Kidney (tissue), 14 donors: Measurements from ENCODE around the gene FYB2. TPM values are rescaled to one million over a fixed set of nuclear protein-coding genes. Genes with fewer than 3 reads are reported as not detected.

Experiments used
- DNase-seq, 5 donors: peaks; one replicate each; pipeline ENCODE4 v3.0.0-alpha.2; 2013 to 2020
- FAIRE-seq: peaks from 2 replicates; lab custom pipeline; 2012; peaks lifted over from hg19 to GRCh38; lab: Jason Lieb, UNC
- H3K27ac ChIP-seq, 2 donors: one replicate each; pipeline ENCODE4 v1.7.0; 2013; ENCODE audit warnings: low read depth in 2 of 2, low read length in 2 of 2, inconsistent platforms in 1 of 2
- H3K27me3 ChIP-seq: one replicate; pipeline ENCODE4 v1.7.1; 2013; ENCODE audit warnings: low read length, inconsistent platforms; ENCODE audit not compliant: control insufficient read depth, insufficient read depth
- H3K36me3 ChIP-seq, 3 donors: one replicate each; pipeline versions ENCODE4 v1.7.0 to v1.7.1; 2013; ENCODE audit warnings: low read length in 3 of 3, control low read depth in 1 of 3, inconsistent platforms in 1 of 3; ENCODE audit not compliant: insufficient read depth in 3 of 3, control insufficient read depth in 2 of 3
- H3K4me1 ChIP-seq, 3 donors: one replicate each; pipeline versions ENCODE4 v1.7.0 to v1.7.1; 2013; ENCODE audit warnings: low read length in 3 of 3, inconsistent platforms in 1 of 3, low read depth in 1 of 3; ENCODE audit not compliant: control insufficient read depth in 2 of 3, insufficient read depth in 2 of 3
- H3K4me3 ChIP-seq, 3 donors: one replicate each; pipeline versions ENCODE4 v1.7.0 to v1.8.1; 2013; ENCODE audit warnings: low read length in 3 of 3, control low read depth in 1 of 3, inconsistent platforms in 1 of 3
- H3K9ac ChIP-seq, 3 donors: one replicate each; pipeline versions ENCODE4 v1.7.0 to v1.7.1; 2013; ENCODE audit warnings: low read length in 3 of 3, control low read depth in 1 of 3, inconsistent platforms in 1 of 3
- H3K9me3 ChIP-seq, 3 donors: one replicate each; pipeline versions ENCODE4 v1.7.0 to v1.7.1; 2013; ENCODE audit warnings: low read length in 3 of 3, control low read depth in 1 of 3, inconsistent platforms in 1 of 3; ENCODE audit not compliant: control insufficient read depth in 2 of 3, insufficient read depth in 1 of 3
- intact Hi-C: fragments of 100-400 bp; cut with DNase I; formaldehyde crosslinking; loops from one replicate; pipeline ENCODE4 v1.11.1; 2022
- polyA plus RNA-seq: library from polyadenylated mRNA; stranded (reverse); fragments of 350-450 nt; fragmentation: Illumina TruSeq; extraction: RNeasy Lipid Tissue Mini Kit (QIAGEN cat#74804); gene quantifications from one replicate; pipeline ENCODE4 v1.2.3, GENCODE V29; 2014; ENCODE audit warnings: low read depth, low replicate concordance; ENCODE audit not compliant: insufficient read depth
- total RNA-seq: library from RNA; stranded (reverse); fragmentation: NEBNext Ultra II Directional; extraction: Animal tissue kit (Norgen Biotek cat#: 25700); gene quantifications from one replicate; pipeline ENCODE4 v1.2.1, GENCODE V29; 2021
- TF ChIP-seq, protein P1 (sequence below): IDR thresholded peaks from 3 replicates; pipeline ENCODE4 v1.5.1; 2012; ENCODE audit warnings: mild to moderate bottlenecking, moderate library complexity, borderline replicate concordance; ENCODE audit not compliant: insufficient read depth; ENCODE audit errors: extremely low read depth
- donor health status: control.
- donor health status: control.
- donor health status: control.
- donor health status: control.
- donor health status: control.
- donor health status: DM: yes; HTN: yes; CAD: no.
- donor health status: Normal renal cell carcinoma (clear cell type).

The FYB2 gene
- total and polyA plus RNA-seq, 2 donors from 2014 or later = 5.5 to 7.9 TPM

DNA sequence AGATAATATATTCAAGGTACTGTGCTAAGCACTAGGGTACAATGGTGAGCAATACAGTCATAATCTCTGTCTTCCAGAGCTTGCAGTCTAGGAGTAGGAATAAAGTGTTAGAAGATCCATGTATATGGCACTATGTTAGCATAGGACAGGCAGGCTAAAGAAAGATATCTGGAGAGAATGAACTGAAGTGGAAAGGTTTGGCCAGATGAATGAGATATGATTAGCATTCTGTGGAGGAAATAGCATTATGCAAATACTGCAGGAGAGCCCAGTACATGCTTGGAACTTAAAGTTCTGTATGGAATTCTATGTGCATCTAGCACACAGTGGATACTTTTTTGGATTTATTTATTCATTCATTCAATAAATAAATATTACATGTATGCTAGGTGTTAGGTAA, 40.1 kb upstream of the FYB2 start:
- TF ChIP-seq, protein P1, sequence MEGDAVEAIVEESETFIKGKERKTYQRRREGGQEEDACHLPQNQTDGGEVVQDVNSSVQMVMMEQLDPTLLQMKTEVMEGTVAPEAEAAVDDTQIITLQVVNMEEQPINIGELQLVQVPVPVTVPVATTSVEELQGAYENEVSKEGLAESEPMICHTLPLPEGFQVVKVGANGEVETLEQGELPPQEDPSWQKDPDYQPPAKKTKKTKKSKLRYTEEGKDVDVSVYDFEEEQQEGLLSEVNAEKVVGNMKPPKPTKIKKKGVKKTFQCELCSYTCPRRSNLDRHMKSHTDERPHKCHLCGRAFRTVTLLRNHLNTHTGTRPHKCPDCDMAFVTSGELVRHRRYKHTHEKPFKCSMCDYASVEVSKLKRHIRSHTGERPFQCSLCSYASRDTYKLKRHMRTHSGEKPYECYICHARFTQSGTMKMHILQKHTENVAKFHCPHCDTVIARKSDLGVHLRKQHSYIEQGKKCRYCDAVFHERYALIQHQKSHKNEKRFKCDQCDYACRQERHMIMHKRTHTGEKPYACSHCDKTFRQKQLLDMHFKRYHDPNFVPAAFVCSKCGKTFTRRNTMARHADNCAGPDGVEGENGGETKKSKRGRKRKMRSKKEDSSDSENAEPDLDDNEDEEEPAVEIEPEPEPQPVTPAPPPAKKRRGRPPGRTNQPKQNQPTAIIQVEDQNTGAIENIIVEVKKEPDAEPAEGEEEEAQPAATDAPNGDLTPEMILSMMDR = no peak
- no peaks in the 10 kb centered on the region for H3K4me1 ChIP-seq
- no peak for FAIRE-seq

GRCh38 chr1:56856186-56856585, 37.0 kb upstream of the FYB2 start:
- DNase-seq (no peak), FAIRE-seq (no peak)
- Histone ChIP-seq H3K36me3 (no peaks in the 10 kb centered on the region), H3K4me1 (no peaks in the 10 kb centered on the region), H3K27ac (no peak overlapping the region), H3K27me3 (no peaks in the 10 kb centered on the region), H3K9ac (no peak overlapping the region), H3K4me3 (no peak overlapping the region), H3K9me3 (no peaks in the 10 kb centered on the region)
- TF ChIP-seq, protein P1 = no peak
- intact Hi-C loops = no loop called here

More for the DNA sequence above, 40.1 kb upstream of the FYB2 start:
- Histone ChIP-seq H3K27ac (no peak overlapping the region), H3K4me3 (no peak overlapping the region), H3K9me3 (no peaks in the 10 kb centered on the region), H3K36me3 (no peaks in the 10 kb centered on the region), H3K27me3 (no peaks in the 10 kb centered on the region), H3K9ac (no peak overlapping the region)
- intact Hi-C loops = no loop called here
- no peak for DNase-seq

- H3K4me1 ChIP-seq = no peaks in the 10 kb centered on the region
- no peaks in the 10 kb centered on the region for H3K9me3 ChIP-seq
- DNase-seq (no peak), FAIRE-seq (no peak)
- H3K27ac ChIP-seq = no peak overlapping the region
- no peaks in the 10 kb centered on the region for H3K27me3 ChIP-seq
- TF ChIP-seq, protein P1 = no peak
- H3K36me3 ChIP-seq = no peaks in the 10 kb centered on the region
- intact Hi-C loops = no loop called here
- no peak overlapping the region for H3K4me3 ChIP-seq
- H3K9ac ChIP-seq = no peak overlapping the region
Observed at GRCh38 chr1:56855190-56855589, 36.0 kb upstream of the FYB2 start.

DNA sequence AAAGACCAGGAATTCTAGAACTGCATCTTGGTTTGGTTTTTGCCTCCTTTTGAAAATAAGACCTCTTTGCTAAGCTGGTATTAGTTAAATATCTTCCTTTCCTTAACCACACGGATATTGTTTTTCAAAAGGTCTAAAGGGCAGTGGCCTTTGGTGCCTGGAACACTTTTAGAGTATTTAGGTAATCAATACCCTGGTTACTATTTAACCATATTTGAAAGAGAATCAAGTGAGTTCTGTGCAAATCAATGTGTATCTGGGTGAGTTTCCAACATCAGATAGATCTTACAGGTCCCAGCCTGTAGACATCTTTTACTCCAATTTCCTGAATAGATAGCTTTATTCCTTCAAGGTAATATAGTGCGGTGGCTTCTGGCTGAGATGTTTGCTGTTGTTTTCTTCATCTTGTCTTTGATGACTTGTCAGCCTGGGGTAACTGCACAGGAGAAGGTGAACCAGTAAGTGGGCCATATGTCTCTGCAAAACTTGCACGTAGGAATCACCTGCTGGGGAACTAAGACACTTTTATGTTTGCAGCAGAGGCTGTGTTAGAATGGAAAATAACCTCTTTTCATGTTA, 35.4 kb upstream of the FYB2 start, which contains the start of gene C8A:
TSS of gene C8A (plus strand) at position 277 of the 579 bp plus-strand sequence. CDS start at position 382, 105 bp downstream.
- Histone ChIP-seq H3K27ac (no peak within 1 kb of the TSS), H3K4me3 (no peak within 1 kb of the TSS), H3K36me3 (no peaks in the 10 kb centered on the region), H3K27me3 (no peaks in the 10 kb centered on the region), H3K4me1 (no peaks in the 10 kb centered on the region), H3K9me3 (no peaks in the 10 kb centered on the region), H3K9ac (no peak within 1 kb of the TSS)
- DNase-seq = no peak
- TF ChIP-seq, protein P1 = no peak
- FAIRE-seq = no peak
- intact Hi-C loops = no loop called here
